Ovary (tissue), 3 donors: Measurements from ENCODE around the gene ZNF556.

Source experiments
- POLR2A ChIP-seq: fragments of 450-650 bp; IDR thresholded peaks from one replicate; pipeline ENCODE4 v1.6.1; 2017; ENCODE audit warnings: antibody characterized with exemption, mild to moderate bottlenecking, moderate library complexity
- TF ChIP-seq, protein P1 (sequence below), 3 donors: fragments of 450-650 bp in 2 of 3; fragments of 200-600 bp in 1 of 3; IDR thresholded peaks; one replicate each; pipeline versions ENCODE4 v1.5.1 to v1.8.0; 2016 to 2022; ENCODE audit warnings: antibody characterized with exemption in 3 of 3, mild to moderate bottlenecking in 1 of 3
- donor health status: DM: no; HTN: no; CAD: no.

- TF ChIP-seq, protein P1, sequence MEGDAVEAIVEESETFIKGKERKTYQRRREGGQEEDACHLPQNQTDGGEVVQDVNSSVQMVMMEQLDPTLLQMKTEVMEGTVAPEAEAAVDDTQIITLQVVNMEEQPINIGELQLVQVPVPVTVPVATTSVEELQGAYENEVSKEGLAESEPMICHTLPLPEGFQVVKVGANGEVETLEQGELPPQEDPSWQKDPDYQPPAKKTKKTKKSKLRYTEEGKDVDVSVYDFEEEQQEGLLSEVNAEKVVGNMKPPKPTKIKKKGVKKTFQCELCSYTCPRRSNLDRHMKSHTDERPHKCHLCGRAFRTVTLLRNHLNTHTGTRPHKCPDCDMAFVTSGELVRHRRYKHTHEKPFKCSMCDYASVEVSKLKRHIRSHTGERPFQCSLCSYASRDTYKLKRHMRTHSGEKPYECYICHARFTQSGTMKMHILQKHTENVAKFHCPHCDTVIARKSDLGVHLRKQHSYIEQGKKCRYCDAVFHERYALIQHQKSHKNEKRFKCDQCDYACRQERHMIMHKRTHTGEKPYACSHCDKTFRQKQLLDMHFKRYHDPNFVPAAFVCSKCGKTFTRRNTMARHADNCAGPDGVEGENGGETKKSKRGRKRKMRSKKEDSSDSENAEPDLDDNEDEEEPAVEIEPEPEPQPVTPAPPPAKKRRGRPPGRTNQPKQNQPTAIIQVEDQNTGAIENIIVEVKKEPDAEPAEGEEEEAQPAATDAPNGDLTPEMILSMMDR (IDR thresholded peaks at IDR 0.05) = no peak
- no peak for TF ChIP-seq POLR2A
These were observed 59.9 kb downstream of the ZNF556 start for GRCh38 chr19:2927032-2927430.
